EL (cell line): ENCODE measurements around the gene FBXW8.
A peak's percentile ranks its signal among the peaks of the same experiment; 100 is the strongest.

ENCODE experiments used
- DNase-seq: peaks from one replicate; pipeline ENCODE4 v3.0.0-alpha.2; 2016

FBXW8 gene

GRCh38 chr12:116887897-116888296 lies 22.9 kb upstream of the FBXW8 start:
- no peak for DNase-seq

DNA sequence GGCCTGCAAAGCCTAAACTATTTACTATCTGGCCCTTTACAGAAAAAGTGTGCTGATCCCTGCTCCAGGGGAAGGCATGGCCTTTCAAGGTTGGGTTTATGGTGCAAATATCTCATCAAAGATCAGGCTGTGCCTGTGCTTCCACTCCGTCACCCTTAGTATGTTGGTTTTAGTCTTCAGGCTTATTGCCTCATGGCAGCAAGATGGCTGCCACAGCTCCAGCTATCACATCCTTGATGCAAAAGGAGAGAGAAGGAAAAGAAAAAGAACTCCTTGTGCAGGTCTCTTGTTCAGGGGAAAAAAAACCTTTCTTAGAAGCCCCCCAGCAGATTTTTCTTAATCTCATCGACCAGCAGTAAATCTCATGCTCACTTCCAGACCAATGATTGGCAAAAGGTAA lies 20.4 kb upstream of the FBXW8 start:
- DNase-seq, result no peak

GRCh38 chr12:116891019-116891418 lies 19.7 kb upstream of the FBXW8 start:
- no peak for DNase-seq

- DNase-seq, result peak; percentile 11
These were observed 18.2 kb upstream of the FBXW8 start for GRCh38 chr12:116892349-116893140.

- DNase-seq, result no peak
These were observed 15.8 kb upstream of the FBXW8 start for GRCh38 chr12:116894913-116895312.

DNA sequence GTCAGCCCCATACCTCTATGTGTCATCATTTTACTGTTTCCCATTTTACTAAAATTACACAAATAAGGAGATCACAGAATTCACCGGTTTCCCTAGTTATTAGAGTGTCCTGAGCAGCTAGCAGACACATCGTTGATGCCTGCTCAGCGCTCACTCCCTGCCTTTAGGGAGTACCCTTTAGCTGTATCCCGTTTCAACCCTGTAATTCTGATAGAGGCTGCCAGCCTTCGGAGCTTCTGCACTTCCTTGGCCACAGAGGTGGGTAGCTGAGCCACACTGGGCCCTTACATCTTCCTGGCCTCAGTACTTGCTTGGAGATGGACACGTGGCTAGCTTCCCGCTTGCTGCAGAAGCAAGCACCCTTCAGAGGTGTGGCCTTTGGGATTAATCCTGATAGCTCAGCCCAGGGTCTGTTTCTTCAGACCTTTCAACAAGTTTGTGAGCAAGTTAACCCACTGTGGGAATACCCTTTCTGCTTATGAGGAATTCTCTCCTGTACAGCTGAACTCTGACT lies 14.3 kb upstream of the FBXW8 start:
- DNase-seq, result no peak

DNA sequence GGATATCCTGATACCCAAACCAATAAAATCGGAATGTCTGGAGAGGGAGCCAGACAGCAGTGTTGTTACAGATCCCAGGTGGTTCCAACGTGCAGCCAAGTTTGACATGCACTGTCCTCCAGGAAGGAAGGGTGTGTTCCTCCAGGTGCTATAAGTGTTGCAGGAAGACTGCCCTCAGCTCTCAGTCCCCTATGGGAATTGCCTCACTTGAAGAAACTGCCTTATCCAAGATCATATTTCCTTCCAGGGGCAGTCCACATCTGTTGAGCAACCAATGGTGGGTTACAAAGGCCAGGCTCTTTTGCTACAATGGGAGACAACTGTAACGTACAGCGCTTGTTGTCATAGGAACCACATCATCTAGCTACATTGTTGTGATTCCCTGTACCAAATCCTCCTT lies 13.3 kb upstream of the FBXW8 start:
- DNase-seq, result no peak

DNA sequence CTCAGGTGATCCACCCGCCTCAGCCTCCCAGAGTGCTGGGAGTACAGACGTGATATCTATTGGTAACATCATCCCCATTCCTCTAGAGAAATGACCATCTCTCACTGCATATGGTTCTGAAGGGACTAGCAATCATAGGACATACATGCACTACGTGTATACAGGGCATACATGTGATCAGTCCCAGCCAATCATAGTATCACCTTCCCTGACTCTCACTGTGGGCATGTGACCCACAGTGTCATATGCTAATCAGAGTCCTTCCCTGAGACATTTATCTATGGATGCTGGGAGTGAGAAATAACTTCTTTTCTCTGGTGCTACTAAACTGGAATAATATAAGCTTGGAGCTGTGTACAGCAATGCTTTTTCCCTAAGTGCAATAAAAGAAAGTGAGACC lies 12.1 kb upstream of the FBXW8 start:
- no peak for DNase-seq

- DNase-seq, result no peak
These were observed 9.1 kb upstream of the FBXW8 start for GRCh38 chr12:116901612-116902011.

- DNase-seq, result no peak
These were observed 6.9 kb upstream of the FBXW8 start for GRCh38 chr12:116903818-116904217.

DNA sequence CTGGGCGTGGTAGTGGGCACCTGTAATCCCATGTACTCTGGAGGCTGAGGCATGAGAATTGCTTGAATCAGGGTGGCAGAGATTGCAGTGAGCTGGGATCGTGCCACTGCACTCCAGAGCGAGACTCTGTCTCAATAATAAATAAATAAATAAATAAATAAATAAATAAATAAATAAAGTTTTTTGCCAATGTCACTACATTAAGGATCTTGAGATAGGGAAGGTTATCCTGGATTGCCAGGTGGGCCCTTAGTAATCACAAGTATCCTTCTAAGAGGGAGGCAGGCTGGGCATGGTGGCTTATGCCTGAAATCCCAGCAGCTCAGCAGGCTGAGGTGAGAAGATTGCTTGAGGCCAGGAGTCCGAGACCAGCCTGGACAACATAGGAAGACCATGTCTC lies 4.5 kb upstream of the FBXW8 start:
- DNase-seq, result no peak

DNA sequence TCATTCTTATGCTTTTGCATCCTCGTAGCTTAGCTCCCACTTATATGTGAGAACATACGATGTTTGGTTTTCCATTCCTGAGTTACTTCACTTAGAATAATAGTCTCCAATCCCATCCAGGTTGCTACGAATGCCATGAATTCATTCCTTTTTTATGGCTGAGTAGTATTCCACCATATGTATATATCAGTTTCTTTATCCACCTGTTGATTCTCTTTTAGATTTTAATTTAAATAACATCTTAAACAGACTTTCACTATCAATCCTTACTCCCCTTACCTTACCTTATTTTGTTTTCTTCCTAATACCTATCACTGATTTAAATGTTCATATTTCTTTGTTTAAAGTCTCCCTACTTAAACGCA lies 488 bp upstream of the FBXW8 start:
- DNase-seq, result no peak

DNA sequence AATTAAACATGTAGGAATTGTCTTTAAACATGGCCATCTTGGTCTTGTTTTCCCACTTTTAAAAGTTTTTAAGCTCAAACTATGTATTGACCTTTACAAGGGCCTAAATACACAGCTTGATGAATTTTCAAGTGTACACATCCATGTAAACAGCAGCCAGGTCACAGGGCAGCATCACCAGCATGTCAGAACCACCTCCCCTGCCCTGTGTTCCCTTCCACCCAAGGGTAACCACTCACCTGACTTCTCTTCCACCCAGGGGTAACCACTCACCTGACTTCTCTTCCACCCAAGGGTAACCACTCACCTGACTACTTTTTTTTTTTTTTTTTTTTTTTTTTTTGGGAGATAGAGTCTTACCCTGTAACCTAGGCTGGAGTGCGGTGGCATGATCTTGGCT lies 4.6 kb downstream of the FBXW8 start:
- DNase-seq, result no peak

GRCh38 chr12:116916122-116916521 lies 5.4 kb downstream of the FBXW8 start:
- DNase-seq, result peak; percentile 59

- DNase-seq, result peak; percentile 74
These were observed 6.0 kb downstream of the FBXW8 start for GRCh38 chr12:116916714-116917114.

DNA sequence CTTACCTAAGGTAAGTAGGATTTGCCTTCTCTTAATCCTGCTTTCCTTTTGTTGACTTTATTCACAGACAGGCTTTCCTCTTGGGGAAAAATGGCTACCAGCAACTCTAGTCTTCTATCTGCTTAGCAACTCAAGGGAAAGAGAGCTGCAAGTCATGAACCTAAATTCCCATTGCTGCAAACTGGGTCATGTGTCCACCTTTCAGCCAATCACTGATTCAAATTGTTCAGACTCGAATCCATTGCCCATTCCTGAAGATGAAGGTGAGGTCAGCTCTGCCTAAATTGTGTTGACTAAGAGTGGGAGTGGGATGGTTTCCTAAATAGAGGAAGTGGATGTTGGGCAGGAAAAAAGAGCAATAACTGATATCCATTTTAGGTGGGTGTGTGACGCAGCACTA lies 7.7 kb downstream of the FBXW8 start:
- DNase-seq, result no peak

DNA sequence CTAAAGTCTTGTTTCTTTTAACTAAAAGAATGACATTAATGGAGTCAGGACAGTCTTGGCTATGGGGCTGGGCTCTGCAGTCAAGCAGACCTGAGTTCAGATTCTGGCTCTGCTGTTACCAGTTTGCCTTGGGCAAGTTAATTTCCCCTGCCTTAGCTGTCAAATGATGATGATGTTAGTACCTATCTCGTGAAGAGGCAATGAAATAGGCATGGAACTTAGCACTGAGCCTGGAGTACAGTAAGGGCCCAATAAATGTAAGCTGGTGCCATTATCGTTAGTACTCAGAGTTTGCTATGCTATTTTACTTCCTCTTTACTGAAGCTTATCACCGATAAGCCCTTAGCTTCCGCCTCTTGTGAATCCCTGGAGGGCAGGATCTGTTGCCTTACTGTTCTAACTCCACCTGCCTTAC lies 8.5 kb downstream of the FBXW8 start:
- DNase-seq, result no peak

DNA sequence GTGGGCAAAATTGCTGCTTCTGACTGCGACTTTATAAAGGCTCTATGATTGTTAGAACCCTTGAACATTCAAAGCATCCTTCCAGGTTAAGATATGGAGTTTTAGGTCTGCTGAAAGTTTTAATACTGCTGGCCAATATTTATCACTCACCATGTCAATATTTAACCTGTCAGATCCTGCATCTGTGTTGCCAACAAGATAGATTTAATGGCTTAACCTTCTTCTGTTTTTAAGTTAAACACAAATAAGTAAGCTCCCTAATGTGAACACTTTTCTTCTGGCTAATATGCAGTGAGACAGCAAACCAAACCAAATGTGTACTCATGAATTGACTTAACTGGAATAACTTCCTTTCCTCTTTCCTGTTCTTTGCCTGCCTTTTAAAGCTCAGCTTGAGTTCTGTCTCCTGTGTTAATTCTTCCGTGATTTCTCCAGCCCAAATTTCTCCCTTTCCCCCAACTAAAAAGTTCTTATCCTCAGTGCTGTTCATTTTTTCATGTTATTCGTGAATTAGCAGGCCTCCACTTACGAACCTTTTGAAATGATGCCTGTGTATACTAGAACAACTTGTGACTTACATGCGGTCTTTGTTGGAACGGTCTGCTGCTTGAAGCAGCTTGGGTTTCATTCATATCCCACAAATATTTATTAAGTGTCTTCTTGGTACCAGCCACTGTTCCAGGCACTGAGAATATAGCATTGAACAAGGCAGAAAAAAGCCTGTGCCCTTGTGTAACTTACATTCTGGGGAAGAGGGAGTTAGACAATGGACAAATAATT lies 9.1 kb downstream of the FBXW8 start:
- no peak for DNase-seq

DNA sequence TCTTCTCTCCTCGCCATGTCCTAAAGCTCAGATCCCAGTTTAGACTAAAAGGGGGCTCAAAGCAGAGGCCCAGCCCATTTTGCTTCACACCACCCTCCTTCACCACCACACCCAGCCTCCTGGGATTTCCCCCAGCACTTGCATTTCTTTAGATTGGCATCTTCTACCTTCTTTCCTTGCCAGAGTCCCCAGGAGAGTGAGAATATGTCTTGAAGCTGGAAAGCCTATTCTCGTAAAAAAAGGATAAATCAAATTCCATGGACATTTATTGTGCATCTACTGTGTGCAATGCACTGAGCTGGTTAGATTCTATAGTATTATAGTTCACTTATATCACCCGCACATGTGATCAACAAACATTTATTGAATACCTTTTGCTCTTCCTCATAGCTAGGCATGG lies 10.2 kb downstream of the FBXW8 start:
- no peak for DNase-seq

GRCh38 chr12:116922194-116922897 lies 11.6 kb downstream of the FBXW8 start:
- no peak for DNase-seq

DNA sequence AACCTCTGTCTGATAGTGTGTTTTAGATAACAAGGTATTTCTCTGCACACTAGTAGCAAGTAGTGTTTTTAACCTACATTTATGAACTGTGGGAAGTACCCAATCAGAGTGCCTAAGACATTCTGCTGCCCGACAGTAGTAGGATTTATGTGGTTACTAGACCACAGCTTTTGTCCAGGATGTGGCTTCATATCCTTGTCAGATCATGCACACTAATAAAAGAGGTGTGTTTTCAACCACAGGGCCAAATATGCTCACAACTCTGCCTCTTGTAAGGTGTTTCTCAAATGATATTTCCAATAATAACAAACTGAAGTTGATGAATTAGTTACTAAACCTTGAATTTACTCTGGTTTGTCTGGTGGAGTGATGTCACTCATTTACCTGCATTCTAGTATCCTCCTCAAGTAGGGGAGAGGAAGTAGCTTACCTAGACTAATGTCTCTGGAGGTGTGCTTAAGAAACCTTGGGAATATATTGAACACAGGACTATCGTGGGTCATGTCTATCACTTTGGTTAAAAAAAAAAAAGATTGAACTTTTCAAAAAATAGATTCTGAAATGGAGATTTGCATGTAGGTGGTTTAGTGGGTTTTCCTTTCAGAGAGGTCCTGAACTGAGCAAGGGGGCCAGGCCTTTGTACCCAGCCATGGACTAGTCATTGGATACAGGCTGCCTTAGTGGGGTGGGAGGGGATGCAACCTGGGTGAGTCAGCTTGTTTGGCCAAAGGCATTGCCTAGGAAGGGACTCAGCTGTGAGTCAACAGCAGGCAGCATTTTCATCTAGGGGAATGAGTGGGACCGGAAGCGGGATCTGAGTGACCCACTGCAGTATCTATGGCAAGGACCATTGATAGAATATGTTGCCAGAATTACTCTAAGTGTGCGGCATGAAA lies 14.1 kb downstream of the FBXW8 start:
- DNase-seq, result peak; percentile 84
